Activated CD4-positive, alpha-beta T cell treated with anti-CD3 and anti-CD28 coated beads for 48 hours (primary cell): Measurements from ENCODE around the gene PCCA.

ENCODE experiments used
- DNase-seq: peaks from one replicate; pipeline ENCODE4 v3.0.0-alpha.2; 2020

The PCCA gene

GRCh38 chr13:100438059-100438788 is 349.3 kb downstream of the PCCA start:
- no peak for DNase-seq

- no peak for DNase-seq
Measured at GRCh38 chr13:100439247-100439970, 350.5 kb downstream of the PCCA start.

GRCh38 chr13:100440751-100441425 is 352.0 kb downstream of the PCCA start:
- no peak for DNase-seq

- DNase-seq, result no peak
Measured at GRCh38 chr13:100442095-100442832, 353.4 kb downstream of the PCCA start.

- DNase-seq, result no peak
Measured at GRCh38 chr13:100443278-100443997, 354.5 kb downstream of the PCCA start.

GRCh38 chr13:100443998-100444328 is 355.1 kb downstream of the PCCA start:
- DNase-seq, result no peak

- DNase-seq, result no peak
Measured at GRCh38 chr13:100447831-100448230, 358.9 kb downstream of the PCCA start.

GRCh38 chr13:100451923-100452322 is 363.0 kb downstream of the PCCA start:
- DNase-seq, result no peak

GRCh38 chr13:100454876-100455275 is 366.0 kb downstream of the PCCA start:
- peak; percentile 4 for DNase-seq

- DNase-seq, result no peak
Measured at GRCh38 chr13:100458673-100459072, 369.8 kb downstream of the PCCA start.

- DNase-seq, result no peak
Measured at GRCh38 chr13:100459747-100460146, 370.9 kb downstream of the PCCA start.

GRCh38 chr13:100460266-100460665 is 371.4 kb downstream of the PCCA start:
- no peak for DNase-seq

GRCh38 chr13:100460791-100461190 is 371.9 kb downstream of the PCCA start:
- DNase-seq, result no peak

- DNase-seq, result no peak
Measured at GRCh38 chr13:100461309-100462030, 372.6 kb downstream of the PCCA start.

- no peak for DNase-seq
Measured at GRCh38 chr13:100464006-100464405, 375.1 kb downstream of the PCCA start.

GRCh38 chr13:100465558-100465957 is 376.7 kb downstream of the PCCA start:
- no peak for DNase-seq

GRCh38 chr13:100470866-100471505 is 382.1 kb downstream of the PCCA start:
- DNase-seq, result no peak

- no peak for DNase-seq
Measured at GRCh38 chr13:100473087-100473486, 384.2 kb downstream of the PCCA start.

- no peak for DNase-seq
Measured at GRCh38 chr13:100473501-100474044, 384.7 kb downstream of the PCCA start.

GRCh38 chr13:100476963-100477362 is 388.1 kb downstream of the PCCA start:
- no peak for DNase-seq
